ENCODE results near the gene KRTAP12-3. TPM values are rescaled to one million over a fixed set of nuclear protein-coding genes. Genes with fewer than 3 reads are reported as not detected.
"Not testable (repeated sequence)": the region's sequence is repeated elsewhere in the genome, so short reads cannot be mapped to it uniquely, and the experiment has no call there.

The KRTAP12-3 gene
- total RNA-seq, 2 experiments from 2014 or later, result not detected

GRCh38 chr21:44625756-44626155 is 32.0 kb upstream of the KRTAP12-3 start:
- intact Hi-C loops (cut with micrococcal nuclease; ENCODE audit: unreplicated experiment), result no loop called here
- CTCF ChIA-PET (ENCODE audit: unreplicated experiment), result no interaction called here
- no peak for DNase-seq (ENCODE audit: low spot score)

DNA sequence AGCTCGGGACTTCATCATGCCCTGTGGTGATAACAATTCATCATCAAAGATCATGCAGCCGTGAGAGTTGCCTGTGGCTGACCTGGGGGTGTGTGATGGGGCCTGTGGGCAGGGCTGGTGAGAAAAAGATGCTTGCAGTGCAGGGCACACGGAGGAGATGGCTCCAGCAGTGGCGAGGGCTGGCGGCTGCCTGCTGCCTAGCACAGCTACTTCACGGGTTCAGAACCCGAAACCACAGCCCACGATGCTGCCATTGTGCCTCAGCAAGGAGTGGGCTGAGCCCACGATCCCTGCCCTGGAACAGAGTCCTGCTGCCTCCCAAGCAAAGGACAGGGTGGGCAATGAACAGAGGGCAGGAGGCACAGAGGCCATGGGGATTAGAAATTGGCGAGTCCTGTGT is 31.5 kb upstream of the KRTAP12-3 start:
- no peak for DNase-seq (ENCODE audit: low spot score)
- intact Hi-C loops (cut with micrococcal nuclease; ENCODE audit: unreplicated experiment), result no loop called here
- no peaks in the 10 kb centered on the region for H4K20me1 ChIP-seq (ENCODE audit: insufficient read depth, low read length)
- CTCF ChIA-PET (ENCODE audit: unreplicated experiment), result no interaction called here
- H3K9me3 ChIP-seq (ENCODE audit: low read length), result peaks cover 13% of the 10 kb centered on the region
- no peak overlapping the region for H3K4me3 ChIP-seq (ENCODE audit: low read depth, low read length, poor library complexity, severe bottlenecking)
- no peaks in the 10 kb centered on the region for H3K4me1 ChIP-seq (ENCODE audit: insufficient read depth, low read length, poor library complexity, severe bottlenecking)
- H3K79me2 ChIP-seq (ENCODE audit: insufficient read depth, low read depth, low read length), result no peaks in the 10 kb centered on the region
- TF ChIP-seq, protein P1, sequence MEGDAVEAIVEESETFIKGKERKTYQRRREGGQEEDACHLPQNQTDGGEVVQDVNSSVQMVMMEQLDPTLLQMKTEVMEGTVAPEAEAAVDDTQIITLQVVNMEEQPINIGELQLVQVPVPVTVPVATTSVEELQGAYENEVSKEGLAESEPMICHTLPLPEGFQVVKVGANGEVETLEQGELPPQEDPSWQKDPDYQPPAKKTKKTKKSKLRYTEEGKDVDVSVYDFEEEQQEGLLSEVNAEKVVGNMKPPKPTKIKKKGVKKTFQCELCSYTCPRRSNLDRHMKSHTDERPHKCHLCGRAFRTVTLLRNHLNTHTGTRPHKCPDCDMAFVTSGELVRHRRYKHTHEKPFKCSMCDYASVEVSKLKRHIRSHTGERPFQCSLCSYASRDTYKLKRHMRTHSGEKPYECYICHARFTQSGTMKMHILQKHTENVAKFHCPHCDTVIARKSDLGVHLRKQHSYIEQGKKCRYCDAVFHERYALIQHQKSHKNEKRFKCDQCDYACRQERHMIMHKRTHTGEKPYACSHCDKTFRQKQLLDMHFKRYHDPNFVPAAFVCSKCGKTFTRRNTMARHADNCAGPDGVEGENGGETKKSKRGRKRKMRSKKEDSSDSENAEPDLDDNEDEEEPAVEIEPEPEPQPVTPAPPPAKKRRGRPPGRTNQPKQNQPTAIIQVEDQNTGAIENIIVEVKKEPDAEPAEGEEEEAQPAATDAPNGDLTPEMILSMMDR (conservative IDR thresholded peaks at IDR 0.05; ENCODE audit: low read length), result no peak
- no peak for TF ChIP-seq EZH2phosphoT487 (IDR thresholded peaks at IDR 0.05; ENCODE audit: borderline replicate concordance, low read depth, low read length)
- H3K36me3 ChIP-seq (ENCODE audit: insufficient read depth, low read length), result no peaks in the 10 kb centered on the region
- H2AFZ ChIP-seq (ENCODE audit: low read length), result no peak overlapping the region
- no peaks in the 10 kb centered on the region for H3K9me2 ChIP-seq (ENCODE audit: insufficient read depth, low read length)
- POLR2A ChIA-PET, result no interaction called here
- no peak overlapping the region for H3K4me2 ChIP-seq (ENCODE audit: low read length)
- H3K27ac ChIP-seq (ENCODE audit: low read depth, low read length, poor library complexity, severe bottlenecking), result no peak overlapping the region
- no TSS peak for BruUV-seq (replicated peaks)

More at GRCh38 chr21:44625756-44626155, 32.0 kb upstream of the KRTAP12-3 start:
- BruUV-seq (replicated peaks), result no TSS peak
- no peak overlapping the region for H3K4me3 ChIP-seq (ENCODE audit: low read depth, low read length, poor library complexity, severe bottlenecking)
- TF ChIP-seq, protein P1 (conservative IDR thresholded peaks at IDR 0.05; ENCODE audit: low read length), result no peak
- no peak for TF ChIP-seq EZH2phosphoT487 (IDR thresholded peaks at IDR 0.05; ENCODE audit: borderline replicate concordance, low read depth, low read length)
- H3K27ac ChIP-seq (ENCODE audit: low read depth, low read length, poor library complexity, severe bottlenecking), result no peak overlapping the region
- H2AFZ ChIP-seq (ENCODE audit: low read length), result no peak overlapping the region
- no peaks in the 10 kb centered on the region for H3K9me2 ChIP-seq (ENCODE audit: insufficient read depth, low read length)
- no peaks in the 10 kb centered on the region for H3K4me1 ChIP-seq (ENCODE audit: insufficient read depth, low read length, poor library complexity, severe bottlenecking)
- no peaks in the 10 kb centered on the region for H3K79me2 ChIP-seq (ENCODE audit: insufficient read depth, low read depth, low read length)
- no peaks in the 10 kb centered on the region for H3K36me3 ChIP-seq (ENCODE audit: insufficient read depth, low read length)
- POLR2A ChIA-PET, result no interaction called here
- H3K4me2 ChIP-seq (ENCODE audit: low read length), result no peak overlapping the region
- peaks cover 13% of the 10 kb centered on the region for H3K9me3 ChIP-seq (ENCODE audit: low read length)
- no peaks in the 10 kb centered on the region for H4K20me1 ChIP-seq (ENCODE audit: insufficient read depth, low read length)

DNA sequence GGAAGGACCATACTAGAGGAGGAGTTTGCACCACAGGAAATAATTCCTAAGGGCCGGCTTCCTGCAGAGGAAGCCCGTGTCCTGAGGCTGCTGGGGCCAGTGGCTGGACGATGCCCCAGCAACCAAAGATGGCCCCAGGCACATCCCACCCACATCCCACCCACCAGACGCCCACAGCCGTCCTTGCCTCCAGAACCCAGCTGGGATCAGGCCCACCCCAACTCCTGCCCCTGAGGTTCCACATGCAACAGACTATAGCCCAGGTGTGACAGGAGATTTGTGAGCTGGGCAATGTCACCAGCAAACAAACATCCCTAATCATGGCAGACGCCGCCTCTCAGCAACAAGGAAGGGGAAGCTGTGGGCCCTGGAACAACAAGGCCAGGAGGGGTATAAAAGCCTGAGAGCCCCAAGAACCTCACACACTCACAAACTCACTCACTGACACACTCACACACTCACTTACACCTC is 31.0 kb upstream of the KRTAP12-3 start, which contains the start of gene KRTAP10-9:
TSS of gene KRTAP10-9 (plus strand) at position 421 of the 471 bp plus-strand sequence. CDS start 79 bp downstream, outside the sequence.
- ChIA-PET CTCF (ENCODE audit: unreplicated experiment) (interaction anchor here (0.7 kb wide), 1 partner anchor 24 kb away, joined by 4 read pairs; no protein-coding TSS in a partner anchor), POLR2A (no interaction called here)
- Histone ChIP-seq H3K4me1 (ENCODE audit: insufficient read depth, low read length, poor library complexity, severe bottlenecking) (no peaks in the 10 kb centered on the region), H3K36me3 (ENCODE audit: insufficient read depth, low read length) (no peaks in the 10 kb centered on the region), H4K20me1 (ENCODE audit: insufficient read depth, low read length) (no peaks in the 10 kb centered on the region), H3K27ac (ENCODE audit: low read depth, low read length, poor library complexity, severe bottlenecking) (no peak within 1 kb of the TSS), H3K9me3 (ENCODE audit: low read length) (peaks cover 13% of the 10 kb centered on the region), H3K4me3 (ENCODE audit: low read depth, low read length, poor library complexity, severe bottlenecking) (no peak within 1 kb of the TSS), H3K9me2 (ENCODE audit: insufficient read depth, low read length) (no peaks in the 10 kb centered on the region), H2AFZ (ENCODE audit: low read length) (no peak within 1 kb of the TSS), H3K79me2 (ENCODE audit: insufficient read depth, low read depth, low read length) (no peaks in the 10 kb centered on the region), H3K4me2 (ENCODE audit: low read length) (no peak within 1 kb of the TSS)
- TF ChIP-seq, protein P1 (conservative IDR thresholded peaks at IDR 0.05; ENCODE audit: low read length), result no peak
- BruUV-seq (replicated peaks), result no TSS peak
- intact Hi-C loops (cut with micrococcal nuclease; ENCODE audit: unreplicated experiment), result no loop called here
- DNase-seq (ENCODE audit: low spot score), result no peak

DNA sequence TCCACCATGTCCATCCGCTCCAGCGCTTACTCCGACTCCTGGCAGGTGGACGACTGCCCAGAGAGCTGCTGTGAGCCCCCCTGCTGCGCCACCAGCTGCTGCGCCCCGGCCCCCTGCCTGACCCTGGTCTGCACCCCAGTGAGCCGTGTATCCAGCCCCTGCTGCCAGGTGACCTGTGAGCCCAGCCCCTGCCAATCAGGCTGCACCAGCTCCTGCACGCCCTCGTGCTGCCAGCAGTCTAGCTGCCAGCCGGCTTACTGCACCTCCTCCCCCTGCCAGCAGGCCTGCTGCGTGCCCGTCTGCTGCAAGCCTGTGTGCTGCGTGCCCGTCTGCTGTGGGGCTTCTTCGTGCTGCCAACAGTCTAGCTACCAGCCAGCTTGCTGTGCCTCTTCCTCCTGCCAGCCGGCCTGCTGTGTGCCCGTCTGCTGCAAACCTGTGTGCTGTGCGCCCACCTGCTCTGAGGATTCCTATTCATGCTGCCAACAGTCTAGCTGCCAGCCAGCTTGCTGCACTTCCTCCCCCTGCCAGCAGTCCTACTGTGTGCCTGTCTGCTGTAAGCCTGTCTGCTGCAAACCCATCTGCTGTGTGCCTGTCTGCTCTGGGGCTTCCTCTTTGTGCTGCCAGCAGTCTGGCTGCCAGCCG is 30.4 kb upstream of the KRTAP12-3 start:
- CTCF ChIA-PET (ENCODE audit: unreplicated experiment), result interaction anchor here (0.6 to 0.7 kb wide), 2 partner anchors 25 to 125 kb away, joined by 3 to 4 read pairs; no protein-coding TSS in a partner anchor
- not testable (repeated sequence) for H2AFZ ChIP-seq (ENCODE audit: low read length)

More for the DNA sequence above, 30.4 kb upstream of the KRTAP12-3 start:
- H3K9me3 ChIP-seq (ENCODE audit: low read length), result peaks cover 13% of the 10 kb centered on the region
- BruUV-seq (replicated peaks); intact Hi-C loops (cut with micrococcal nuclease; ENCODE audit: unreplicated experiment); POLR2A ChIA-PET; H3K4me2 ChIP-seq (ENCODE audit: low read length); H3K4me1 ChIP-seq (ENCODE audit: insufficient read depth, low read length, poor library complexity, severe bottlenecking); H3K4me3 ChIP-seq (ENCODE audit: low read depth, low read length, poor library complexity, severe bottlenecking); H4K20me1 ChIP-seq (ENCODE audit: insufficient read depth, low read length); H3K9me2 ChIP-seq (ENCODE audit: insufficient read depth, low read length); H3K27ac ChIP-seq (ENCODE audit: low read depth, low read length, poor library complexity, severe bottlenecking); DNase-seq (ENCODE audit: low spot score); H3K79me2 ChIP-seq (ENCODE audit: insufficient read depth, low read depth, low read length); H3K36me3 ChIP-seq (ENCODE audit: insufficient read depth, low read length): not testable (repeated sequence)

Measured in OCI-LY7 (cell line).